HFF-Myc (cell line): ENCODE measurements around the gene SELL.
"Not testable (repeated sequence)": the region's sequence is repeated elsewhere in the genome, so short reads cannot be mapped to it uniquely, and the experiment has no call there.

Experiments used
- DNase-seq: peaks from one replicate; pipeline ENCODE4 v3.0.0-alpha.2; 2011; ENCODE audit warnings: low read depth; ENCODE audit errors: extremely low read depth
- H3K4me3 ChIP-seq: replicated peaks from 2 replicates; pipeline ENCODE4 v1.5.1; 2011; ENCODE audit warnings: low read depth, mild to moderate bottlenecking, control low read depth, low read length
- TF ChIP-seq, protein P1 (sequence below): IDR thresholded peaks from 2 replicates; pipeline ENCODE4 v1.5.1; 2012; ENCODE audit warnings: mild to moderate bottlenecking, low read depth, low read length, control low read depth; ENCODE audit errors: missing control alignments

Gene SELL

DNA sequence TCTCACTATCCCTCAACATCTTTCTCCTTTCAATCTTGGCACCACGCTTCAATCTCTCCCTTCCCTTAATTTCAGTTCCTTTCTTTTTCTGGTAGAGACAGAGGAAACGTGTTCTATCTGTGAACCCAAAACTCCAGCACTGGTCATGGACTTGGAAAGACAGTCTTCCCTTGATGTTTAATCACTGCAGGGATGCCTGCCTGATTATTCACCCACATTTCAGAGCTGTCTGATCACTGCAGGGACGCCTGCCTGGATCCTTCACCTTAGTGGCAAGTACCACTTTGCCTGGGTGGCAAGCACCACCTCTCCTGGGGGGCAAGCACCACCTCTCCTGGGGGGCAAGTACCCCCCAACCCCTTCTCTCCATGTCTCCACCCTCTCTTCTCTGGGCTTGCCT lies 27.8 kb downstream of the SELL start:
- TF ChIP-seq, protein P1, sequence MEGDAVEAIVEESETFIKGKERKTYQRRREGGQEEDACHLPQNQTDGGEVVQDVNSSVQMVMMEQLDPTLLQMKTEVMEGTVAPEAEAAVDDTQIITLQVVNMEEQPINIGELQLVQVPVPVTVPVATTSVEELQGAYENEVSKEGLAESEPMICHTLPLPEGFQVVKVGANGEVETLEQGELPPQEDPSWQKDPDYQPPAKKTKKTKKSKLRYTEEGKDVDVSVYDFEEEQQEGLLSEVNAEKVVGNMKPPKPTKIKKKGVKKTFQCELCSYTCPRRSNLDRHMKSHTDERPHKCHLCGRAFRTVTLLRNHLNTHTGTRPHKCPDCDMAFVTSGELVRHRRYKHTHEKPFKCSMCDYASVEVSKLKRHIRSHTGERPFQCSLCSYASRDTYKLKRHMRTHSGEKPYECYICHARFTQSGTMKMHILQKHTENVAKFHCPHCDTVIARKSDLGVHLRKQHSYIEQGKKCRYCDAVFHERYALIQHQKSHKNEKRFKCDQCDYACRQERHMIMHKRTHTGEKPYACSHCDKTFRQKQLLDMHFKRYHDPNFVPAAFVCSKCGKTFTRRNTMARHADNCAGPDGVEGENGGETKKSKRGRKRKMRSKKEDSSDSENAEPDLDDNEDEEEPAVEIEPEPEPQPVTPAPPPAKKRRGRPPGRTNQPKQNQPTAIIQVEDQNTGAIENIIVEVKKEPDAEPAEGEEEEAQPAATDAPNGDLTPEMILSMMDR, result no peak
- H3K4me3 ChIP-seq, result no peak overlapping the region
- DNase-seq, result no peak

DNA sequence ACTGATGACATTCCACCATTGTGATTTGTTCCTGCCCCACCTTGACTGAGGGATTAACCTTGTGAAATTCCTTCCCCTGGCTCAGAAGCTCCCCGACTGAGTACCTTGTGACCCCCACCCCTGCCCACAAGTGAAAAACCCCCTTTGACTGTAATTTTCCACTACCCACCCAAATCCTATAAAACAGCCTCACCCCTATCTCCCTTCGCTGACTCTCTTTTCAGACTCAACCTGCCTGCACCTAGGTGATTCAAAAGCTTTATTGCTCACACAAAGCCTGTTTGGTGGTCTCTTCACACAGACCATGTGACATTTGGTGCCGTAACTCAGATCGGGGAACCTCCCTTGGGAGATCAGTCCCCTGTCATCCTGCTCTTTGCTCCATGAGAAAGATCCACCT lies 28.3 kb downstream of the SELL start:
- not testable (repeated sequence) for DNase-seq, H3K4me3 ChIP-seq

DNA sequence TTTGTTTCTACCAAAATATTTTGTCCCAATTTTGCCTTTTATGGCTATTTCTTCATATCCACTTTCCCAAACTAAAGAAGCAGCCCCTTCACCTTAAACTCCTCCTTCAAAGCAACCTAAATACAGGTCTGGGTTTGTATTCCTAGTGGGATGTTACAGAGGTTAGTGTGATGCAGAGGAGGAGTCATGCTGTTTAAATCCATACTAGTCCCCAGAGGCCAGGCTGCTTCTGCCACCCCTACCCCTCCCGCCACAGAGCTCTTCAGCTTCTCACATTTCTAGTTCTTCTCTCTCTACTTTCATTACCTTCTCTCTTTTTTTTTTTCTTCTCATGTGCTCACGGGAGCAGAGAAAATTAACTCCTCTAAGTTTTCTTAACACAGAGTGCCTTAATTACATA lies 29.3 kb downstream of the SELL start:
- TF ChIP-seq, protein P1, result no peak
- no peak overlapping the region for H3K4me3 ChIP-seq
- DNase-seq, result no peak

DNA sequence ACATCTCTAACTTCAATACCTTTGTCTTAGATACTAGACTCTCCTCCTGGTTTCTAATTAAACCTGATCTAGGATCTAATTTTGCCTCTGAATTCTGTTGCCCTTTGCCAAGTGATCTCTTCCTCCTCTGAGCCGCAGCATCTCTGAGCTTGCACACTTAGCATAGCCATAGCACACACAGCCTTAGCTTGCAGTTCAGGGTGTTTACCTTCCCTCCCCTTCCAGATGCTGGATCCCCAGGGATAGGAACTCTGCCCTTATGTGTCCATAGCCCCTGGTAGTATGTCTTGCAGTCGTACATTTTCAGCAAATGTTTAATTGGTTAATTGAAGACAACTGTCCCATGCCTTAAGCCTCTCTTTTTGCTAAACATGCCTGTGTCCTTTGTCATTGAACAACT lies 30.3 kb downstream of the SELL start:
- H3K4me3 ChIP-seq, result no peak overlapping the region
- no peak for DNase-seq
- TF ChIP-seq, protein P1, result no peak

DNA sequence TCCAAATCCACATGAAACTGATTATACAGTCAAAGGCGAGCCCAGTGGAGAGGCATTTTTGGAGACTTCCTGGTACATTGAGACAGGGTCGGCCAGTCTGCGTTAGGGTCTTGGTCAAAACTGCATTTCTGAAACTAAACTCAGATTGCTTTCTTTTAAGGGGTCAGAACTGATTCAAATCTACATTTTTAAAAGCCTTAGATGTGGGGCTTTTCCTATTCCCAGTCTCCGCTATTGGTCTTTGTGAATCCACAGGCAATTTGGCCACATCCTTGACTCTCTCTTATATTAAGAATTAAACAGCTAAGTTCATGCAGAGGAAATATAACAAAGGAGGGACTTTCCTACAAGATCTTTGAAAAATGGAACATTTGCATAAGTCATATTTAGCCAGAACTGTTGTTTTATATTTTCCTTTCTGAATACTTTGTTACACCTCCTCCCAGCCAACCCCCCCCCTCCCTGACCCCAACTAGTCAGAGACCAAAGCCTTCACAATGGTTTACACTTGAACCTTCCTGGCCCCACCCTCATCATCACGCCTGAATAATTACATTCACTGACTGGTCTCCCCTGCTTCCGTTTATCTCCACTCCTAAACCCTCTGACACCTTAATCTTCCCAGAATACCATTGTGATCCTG lies 30.9 kb downstream of the SELL start:
- H3K4me3 ChIP-seq, result no peak overlapping the region
- TF ChIP-seq, protein P1, result no peak
- DNase-seq, result no peak

DNA sequence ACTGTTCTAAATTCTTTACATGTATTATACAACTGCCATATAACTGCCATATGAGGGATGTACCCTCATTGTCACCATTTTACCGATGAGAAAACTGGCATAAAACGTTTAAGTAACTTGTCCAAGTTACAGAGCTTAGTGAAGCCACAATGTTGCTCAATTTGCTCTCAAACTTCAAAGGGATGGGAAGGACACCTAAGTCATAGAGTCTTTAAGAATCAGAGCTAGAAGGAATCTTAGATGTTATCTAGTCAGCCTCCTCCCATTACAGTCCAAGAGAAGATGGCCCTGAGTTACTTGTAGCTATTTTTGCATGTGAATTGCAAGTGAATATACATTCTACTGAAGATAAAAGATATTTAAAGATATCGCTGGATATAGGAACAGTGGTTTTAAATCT lies 31.7 kb downstream of the SELL start:
- no peak overlapping the region for H3K4me3 ChIP-seq
- no peak for DNase-seq
- TF ChIP-seq, protein P1, result no peak

DNA sequence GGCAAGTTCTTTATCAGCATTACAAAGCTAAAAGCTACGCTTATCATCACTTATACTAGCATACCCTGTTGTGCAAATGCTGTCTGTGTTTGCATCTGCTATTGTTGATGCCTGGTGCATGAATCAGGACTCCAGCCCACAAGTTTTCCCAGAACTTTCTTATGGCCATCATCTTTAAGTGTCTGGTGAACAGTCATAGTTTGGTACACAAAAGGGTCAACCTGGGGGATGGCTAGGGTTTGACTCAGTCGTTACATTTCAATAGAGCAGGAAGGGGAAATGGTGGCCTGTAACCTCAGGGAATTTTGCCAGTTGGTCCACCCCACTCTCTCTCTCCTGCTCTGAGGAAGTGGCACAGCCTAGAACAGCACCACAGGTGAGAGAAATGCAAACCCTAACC lies 35.4 kb downstream of the SELL start:
- DNase-seq, result no peak
- TF ChIP-seq, protein P1, result no peak
- H3K4me3 ChIP-seq, result no peak overlapping the region
